ENCODE data around the gene NCDN.

The NCDN gene

DNA sequence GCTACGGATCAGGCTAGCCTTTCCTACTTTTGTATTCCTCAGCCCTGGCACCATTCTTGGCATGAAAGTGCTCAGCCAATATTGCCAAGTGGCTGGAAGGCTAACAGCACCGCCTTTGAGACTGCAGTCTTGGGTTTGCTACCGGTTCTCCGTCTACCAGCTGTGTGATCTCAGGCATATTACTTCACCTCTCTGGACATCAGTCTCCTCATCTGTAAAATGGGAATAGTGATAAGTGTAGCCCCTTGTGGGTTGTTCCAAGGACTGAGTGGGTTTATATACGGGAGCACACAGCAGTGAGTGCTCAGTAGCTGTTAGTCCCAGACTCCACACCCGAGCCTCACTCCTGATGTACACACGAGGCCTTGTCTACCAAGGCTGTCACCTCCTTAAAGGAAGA, 29.2 kb downstream of the NCDN start:
- TF ChIP-seq, protein P1, sequence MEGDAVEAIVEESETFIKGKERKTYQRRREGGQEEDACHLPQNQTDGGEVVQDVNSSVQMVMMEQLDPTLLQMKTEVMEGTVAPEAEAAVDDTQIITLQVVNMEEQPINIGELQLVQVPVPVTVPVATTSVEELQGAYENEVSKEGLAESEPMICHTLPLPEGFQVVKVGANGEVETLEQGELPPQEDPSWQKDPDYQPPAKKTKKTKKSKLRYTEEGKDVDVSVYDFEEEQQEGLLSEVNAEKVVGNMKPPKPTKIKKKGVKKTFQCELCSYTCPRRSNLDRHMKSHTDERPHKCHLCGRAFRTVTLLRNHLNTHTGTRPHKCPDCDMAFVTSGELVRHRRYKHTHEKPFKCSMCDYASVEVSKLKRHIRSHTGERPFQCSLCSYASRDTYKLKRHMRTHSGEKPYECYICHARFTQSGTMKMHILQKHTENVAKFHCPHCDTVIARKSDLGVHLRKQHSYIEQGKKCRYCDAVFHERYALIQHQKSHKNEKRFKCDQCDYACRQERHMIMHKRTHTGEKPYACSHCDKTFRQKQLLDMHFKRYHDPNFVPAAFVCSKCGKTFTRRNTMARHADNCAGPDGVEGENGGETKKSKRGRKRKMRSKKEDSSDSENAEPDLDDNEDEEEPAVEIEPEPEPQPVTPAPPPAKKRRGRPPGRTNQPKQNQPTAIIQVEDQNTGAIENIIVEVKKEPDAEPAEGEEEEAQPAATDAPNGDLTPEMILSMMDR (IDR thresholded peaks at IDR 0.05) = no peak
- H3K4me3 ChIP-seq = no peak overlapping the region
- no peak overlapping the region for H3K27ac ChIP-seq
- DNase-seq (ENCODE audit: low spot score) = no peak

DNA sequence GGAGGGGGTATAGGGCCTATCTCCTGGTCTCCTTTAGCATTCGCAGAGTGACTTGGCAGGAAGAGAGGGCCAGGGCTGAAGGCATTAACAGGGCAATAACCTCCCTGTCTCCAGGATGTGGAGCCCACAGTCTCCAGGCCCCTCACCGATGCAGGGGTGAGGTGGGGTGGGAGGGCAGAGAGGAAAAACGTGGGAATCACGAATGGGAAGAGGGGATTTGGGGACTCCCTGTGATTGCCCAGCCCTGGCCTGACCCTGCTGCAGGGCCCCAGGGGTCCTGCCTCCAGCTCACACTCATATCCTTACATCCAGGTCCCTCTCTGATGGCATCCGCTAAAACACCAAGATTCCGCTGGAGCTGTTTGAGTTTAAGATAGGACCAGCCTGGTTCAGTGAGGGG, 30.1 kb downstream of the NCDN start:
- H3K4me3 ChIP-seq = no peak overlapping the region
- TF ChIP-seq, protein P1 (IDR thresholded peaks at IDR 0.05) = no peak
- no peak for DNase-seq (ENCODE audit: low spot score)

DNA sequence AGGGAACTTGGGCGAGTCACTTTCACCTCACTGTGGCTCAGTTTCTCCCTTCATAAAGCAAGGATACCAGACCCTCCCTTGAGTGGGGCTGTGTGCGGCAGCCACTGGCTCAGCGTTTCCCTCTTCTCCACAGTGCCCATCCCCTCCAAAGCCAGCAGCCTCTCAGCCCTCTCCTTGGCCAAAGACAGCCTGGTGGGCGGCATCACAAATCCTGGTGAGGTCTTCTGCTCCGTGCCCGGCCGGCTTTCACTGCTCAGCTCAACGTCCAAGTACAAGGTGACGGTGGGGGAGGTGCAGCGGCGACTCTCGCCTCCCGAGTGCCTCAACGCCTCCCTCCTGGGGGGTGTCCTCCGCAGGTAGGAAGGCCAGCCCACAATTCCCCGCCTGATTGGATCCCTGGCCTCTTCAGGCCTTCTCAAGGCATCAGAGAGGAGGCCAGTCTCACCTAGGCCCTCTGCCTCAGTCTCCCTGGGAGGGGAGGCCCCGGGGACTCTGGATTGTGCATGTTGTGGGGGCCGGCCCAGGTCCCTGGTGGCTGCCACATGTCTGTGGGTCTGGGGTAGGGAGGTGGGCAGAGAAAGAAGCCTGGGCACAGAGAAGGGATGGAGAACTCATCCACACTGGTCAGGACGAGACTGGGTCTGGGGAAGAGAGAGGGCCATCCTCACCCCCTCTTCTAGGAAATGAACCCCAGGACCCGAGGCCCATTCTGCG, 30.8 kb downstream of the NCDN start:
- peak; percentile 24 for DNase-seq (ENCODE audit: low spot score)
- TF ChIP-seq, protein P1 (IDR thresholded peaks at IDR 0.05) = no peak
- no peak overlapping the region for H3K4me3 ChIP-seq
- no peak overlapping the region for H3K27ac ChIP-seq

More for the DNA sequence above, 30.1 kb downstream of the NCDN start:
- H3K27ac ChIP-seq = no peak overlapping the region

DNA sequence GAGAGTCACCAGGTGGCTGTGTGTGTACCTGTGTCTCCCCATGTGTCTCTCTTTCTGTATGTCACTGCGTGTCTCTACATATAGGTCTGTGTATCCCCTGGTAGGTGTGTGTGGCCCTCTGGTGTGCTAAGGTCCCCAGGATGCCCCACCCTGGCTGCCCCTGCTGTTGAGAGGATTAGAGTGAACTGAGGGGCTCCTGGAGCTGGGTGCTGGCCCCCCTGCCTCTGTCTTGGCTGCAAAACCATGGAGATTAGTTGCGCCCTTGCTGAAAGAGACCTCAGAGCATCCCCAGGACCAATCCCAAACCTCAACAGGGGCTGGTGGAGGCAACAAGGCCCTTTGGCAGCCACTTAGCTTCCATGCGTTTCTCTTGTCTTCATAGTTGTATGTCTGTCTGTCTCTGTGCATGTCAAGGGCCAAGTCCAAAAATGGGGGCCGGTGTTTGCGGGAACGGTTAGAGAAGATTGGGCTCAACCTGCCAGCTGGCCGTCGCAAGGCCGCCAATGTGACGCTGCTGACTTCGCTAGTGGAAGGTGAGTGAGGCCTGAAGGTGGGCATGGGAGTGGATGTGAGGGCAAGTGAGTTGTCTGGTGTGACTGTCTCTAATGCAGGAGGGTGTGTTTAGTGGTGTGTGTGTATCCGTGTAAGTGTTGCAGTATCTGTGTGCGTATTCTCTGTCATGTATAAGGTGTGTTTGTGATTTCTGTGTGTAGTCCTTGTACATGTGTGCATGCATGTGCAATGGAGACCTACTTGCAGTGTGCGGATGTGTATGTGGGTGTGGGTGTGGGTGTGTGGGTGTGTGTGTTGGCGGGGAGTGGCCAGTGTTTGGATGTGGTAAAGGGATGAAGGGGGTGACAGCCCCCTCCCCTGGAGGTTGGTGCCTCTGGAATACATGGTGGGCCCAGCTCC, 32.2 kb downstream of the NCDN start:
- no peak for DNase-seq (ENCODE audit: low spot score)
- TF ChIP-seq, protein P1 (IDR thresholded peaks at IDR 0.05) = no peak
- Histone ChIP-seq H3K27ac (no peak overlapping the region), H3K4me3 (no peak overlapping the region)

DNA sequence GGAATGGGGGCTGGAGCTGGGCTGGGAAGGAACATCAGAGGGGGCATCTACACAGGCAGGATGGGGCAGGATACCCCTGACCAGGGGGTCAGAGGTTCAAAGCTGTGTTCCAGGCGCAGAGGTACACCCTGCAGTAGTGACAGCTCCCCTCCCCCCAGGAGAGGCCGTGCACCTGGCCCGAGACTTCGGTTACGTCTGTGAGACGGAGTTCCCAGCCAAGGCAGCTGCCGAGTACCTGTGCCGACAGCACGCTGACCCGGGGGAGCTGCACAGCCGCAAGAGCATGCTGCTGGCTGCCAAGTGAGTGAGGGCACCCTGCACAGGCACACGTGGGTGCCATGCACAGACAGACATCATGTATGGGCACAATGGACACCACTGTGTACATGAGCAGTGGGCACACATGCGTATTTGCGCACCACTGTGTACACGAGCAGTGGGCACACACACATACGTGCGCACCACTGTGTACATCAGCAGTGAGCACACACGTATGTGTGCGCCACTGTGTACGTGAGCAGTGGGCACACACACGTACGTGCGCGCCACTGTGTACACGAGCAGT, 33.0 kb downstream of the NCDN start:
- no peak overlapping the region for H3K4me3 ChIP-seq
- no peak for DNase-seq (ENCODE audit: low spot score)
- H3K27ac ChIP-seq = no peak overlapping the region
- TF ChIP-seq, protein P1 (IDR thresholded peaks at IDR 0.05) = no peak

DNA sequence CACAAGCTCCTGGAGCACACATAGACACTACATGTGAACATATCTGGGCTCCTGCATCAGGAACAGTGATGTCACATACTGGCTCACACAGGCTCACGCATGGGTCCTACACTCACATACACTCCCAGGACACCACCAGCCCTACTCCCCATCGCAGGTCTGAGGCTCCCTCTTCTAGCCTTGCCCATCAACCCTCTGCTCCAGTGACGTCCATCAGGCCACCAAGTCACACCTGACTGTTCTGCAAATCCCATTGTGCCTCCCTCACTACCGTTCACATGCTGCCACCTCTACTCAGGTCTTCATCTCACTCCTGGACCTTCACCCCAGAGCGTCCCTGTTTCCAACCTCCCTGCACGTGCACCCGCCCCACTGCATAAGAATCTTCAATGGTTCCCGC, 33.6 kb downstream of the NCDN start:
- DNase-seq (ENCODE audit: low spot score) = no peak
- Histone ChIP-seq H3K4me3 (no peak overlapping the region), H3K27ac (no peak overlapping the region)
- TF ChIP-seq, protein P1 (IDR thresholded peaks at IDR 0.05) = no peak

Data from coronary artery (tissue), 2 donors.